HG03045 (cell line): ENCODE measurements around the gene SPAG8.

Source experiments
- ATAC-seq: cut with Tn5 transposase; IDR thresholded peaks from one replicate; pipeline ENCODE4 v1.9.1; 2021; ENCODE audit warnings: mild to moderate bottlenecking, moderate library complexity; ENCODE audit not compliant: unreplicated experiment

Gene SPAG8

DNA sequence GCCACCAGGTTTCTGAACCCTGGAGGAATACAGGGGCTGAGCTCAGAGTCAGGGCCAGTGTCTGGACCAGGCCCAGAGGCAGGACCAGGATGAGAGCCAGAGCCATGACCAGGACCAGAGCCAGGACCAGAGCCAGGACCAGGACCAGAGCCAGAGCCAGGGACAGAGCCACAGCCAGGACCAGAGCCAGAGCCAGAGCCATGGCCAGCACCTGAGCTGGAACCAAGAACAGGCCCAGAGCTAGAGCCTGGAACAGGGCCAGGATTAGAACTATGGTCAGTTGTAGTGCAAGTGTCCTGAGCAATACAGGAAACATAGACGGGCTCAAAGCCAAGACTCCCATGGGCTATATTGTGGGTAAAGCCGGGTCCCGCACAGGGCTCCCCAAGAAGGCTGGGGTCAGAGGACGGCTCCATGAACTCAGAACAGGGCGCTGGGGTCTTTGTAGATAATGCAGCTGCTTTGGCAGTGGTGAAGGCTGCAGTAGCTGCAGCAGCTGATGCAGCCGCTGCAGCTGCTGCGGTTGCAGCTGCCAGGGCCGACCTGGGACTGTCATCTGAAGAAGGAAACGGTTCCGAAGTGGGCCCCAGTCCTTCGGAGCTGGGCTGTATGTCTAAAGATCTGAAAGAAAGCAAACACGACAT is 559 bp downstream of the SPAG8 start:
- ATAC-seq = no peak

DNA sequence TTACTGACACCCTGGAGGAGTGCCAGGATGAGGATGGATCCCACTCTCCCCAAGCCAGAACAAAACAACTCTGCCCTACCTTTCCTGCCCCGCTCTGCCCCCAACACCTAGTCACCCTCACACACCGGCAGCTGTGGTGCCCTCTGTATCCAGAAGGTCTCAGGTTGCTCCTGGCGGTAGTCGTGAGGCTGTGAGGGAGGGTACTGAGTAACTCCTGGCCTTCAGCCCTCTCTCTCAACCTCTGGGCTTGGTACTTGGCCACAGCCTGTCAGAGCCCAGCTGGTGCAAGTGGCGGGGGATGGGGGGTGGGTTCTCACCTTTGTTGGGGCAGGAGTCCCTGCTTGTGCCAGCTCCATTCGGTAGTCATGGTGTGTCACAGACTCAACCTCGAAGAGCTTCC is 1.9 kb downstream of the SPAG8 start:
- no peak for ATAC-seq

DNA sequence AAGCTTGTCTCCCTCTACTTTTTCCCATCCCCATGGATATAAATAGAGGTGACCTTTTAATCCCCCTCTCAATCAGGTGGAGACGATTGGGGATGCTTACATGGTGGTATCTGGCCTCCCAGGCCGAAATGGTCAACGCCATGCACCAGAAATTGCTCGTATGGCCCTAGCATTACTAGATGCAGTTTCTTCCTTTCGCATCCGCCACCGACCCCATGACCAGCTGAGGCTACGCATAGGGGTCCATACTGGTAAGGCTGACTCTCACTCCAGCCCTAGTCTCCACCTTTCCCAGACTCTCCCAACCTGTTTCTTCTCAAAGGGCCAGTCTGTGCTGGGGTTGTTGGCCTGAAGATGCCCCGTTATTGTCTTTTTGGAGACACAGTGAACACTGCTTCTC is 3.6 kb downstream of the SPAG8 start:
- ATAC-seq = no peak

DNA sequence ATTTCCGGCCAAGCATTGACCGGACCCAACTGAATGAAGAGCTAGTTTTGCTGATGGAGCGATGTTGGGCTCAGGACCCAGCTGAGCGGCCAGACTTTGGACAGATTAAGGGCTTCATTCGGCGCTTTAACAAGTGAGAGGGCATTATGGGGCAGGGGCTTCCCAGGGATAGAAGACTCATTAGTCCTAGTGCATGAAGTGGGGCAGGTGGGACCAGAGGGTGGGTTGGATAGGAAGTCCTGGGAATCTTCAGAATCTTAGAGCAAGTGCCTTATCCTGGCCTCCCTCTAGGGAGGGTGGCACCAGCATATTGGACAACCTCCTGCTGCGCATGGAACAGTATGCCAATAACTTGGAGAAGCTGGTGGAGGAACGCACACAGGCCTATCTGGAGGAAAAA is 6.0 kb downstream of the SPAG8 start:
- ATAC-seq = no peak

DNA sequence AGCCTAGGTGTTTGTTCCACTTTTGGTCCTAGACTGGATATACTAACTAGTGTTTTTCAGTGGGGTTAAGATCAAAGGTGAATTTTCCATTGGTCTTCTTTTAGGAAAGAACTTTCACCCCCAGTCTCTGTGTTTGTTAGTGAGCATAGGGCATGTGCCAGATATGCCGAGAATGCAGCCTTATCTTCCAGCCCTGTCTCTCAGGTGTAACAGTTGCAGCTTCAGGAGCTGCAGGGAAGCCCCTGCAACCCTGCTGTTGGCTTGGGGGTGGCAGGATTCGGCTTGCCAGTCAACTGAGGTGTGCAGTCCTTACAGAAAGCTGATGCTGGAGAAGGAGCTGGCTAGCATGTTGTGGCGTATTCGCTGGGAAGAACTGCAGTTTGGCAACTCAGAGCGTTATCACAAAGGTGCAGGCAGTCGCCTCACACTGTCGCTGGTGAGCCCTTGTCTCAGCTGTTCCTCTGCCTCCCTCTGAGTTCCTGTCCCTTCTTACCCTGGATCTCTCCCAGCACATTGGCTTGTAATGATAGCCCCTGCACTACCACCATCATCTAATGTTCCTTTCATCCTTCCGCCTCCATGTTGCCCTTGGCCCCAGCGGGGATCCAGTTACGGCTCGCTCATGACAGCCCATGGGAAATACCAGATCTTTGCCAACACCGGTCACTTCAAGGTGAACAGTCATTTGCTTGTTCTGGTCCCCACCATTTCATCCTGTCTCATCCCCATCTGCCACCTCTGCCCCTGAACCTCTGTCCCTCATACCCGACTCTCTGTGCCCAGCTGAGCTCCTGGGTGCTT is 10.5 kb downstream of the SPAG8 start:
- no peak for ATAC-seq

DNA sequence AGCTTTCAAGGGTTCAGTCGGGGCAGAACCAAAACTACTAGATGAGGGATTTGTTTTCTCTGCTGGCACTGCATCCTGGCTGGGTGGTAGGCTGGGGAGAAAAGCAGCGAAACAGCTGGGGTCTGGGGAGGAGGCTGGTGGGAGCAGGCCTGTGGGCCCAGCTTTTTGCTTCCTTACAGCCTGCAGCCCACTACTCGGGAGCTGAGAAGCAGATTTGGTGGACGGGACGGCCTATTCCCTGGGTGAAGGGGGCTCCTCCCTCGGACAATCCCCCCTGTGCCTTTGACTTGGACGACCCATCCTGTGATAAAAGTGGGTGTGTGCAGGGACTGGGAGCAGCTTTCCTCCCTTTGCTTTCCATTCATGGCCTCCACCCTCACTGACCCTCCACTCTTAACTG is 11.5 kb downstream of the SPAG8 start:
- no peak for ATAC-seq

DNA sequence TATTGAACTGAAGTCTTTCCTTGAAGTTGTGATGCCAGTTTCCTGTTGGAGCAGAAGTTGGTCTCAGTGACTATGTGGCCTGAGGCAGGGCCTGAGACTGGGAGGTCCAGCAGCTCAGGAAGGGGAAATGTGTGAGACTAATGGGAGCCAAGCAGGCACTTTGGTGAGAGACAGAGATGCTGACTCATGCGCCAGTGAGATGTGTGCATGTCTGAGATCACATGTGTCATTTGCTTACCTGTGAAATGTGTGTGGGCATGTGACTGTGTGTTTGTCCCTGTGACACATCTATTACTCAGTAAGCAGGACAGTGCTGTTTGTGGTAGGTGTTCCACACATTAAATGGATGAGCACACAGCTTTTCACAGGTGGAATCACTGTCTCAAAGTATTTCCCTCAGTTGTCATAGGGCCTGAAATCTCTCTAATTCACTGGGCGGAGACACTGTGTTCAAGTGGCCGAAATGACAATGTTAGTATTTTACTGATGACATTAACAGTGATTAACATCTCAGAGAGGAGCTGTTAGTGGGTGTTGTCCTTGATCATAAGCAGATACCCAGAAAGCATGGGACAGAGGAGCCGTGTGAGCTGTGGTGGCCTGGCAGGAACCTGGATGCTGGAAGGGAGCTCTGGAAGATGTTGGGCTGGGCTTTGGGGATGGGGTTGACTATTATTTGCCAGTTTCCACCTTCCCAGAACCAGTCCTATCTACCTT is 13.2 kb downstream of the SPAG8 start:
- ATAC-seq = no peak

DNA sequence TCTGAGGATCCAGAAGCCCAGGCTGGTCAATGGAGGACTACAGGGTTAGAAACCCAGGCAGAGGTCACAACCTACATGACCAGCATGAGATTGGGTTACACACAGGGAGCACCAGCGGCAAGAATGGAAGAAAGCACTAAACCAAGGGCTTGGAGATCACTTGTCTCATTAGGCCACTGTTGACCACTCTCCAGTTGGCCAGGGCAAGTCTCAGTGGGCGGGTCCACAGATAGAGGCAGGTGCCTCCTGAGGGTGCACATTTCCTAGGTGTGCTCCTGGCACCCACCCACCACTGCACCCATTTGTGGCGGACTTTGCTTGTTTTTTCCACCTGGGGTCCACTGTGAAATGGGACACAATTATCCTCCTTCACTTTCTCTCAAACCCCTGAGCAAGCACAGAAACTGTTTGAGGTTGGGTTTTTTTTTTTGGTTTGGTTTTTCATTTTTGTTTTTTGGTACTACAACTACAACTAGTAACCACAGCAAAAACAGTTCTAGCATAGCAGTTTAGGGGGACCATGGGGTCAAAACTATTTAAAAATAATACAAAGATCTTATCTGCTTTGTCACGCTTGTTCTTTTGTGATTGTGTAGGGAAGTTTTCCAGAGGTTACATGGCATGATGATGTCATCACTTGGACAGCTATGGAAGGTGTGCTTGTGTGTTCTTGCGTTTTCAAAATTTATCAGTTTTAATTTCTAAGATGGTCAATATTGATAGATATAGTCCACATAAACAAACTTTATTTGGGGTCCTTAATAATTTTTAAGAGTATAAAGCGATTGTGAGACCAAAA is 14.6 kb downstream of the SPAG8 start:
- ATAC-seq = no peak

DNA sequence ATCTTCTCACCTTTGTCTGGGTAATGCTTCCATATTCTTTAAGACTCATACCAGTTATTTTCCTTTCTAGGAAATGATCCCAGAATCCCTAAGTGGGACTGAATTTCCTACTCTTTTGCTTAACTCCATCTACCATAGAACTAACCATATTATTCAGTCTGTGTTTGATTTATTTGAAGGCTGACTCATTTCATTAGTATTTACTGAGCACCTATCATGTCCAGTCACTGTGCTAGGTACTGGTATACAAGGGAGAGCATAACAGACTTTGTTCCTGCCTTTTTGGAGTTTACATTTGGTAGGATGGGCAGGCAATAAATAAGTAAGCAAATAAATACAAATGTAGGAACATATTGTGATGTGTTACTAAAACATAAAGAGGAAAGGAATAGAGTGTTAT is 16.4 kb downstream of the SPAG8 start:
- no peak for ATAC-seq

DNA sequence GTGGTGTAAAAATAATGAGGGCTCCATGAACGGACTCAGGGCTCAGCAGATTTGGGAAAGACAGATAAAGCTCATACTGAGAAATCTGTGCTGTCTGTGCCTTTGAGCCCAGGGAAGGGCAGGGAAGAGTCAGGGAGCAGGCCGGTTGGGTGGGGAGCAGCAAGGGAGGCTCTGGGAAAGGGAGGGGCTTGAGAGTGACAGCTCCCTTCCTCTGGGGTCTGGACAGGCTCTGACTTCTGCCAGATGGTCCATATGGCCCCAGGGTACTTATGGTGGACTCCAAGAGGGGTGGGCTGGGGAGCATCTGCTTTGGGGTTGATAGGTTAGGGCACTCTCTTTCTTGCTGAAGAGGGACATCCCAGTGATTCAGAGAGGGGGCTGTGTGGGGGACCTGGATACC is 18.6 kb downstream of the SPAG8 start:
- no peak for ATAC-seq

DNA sequence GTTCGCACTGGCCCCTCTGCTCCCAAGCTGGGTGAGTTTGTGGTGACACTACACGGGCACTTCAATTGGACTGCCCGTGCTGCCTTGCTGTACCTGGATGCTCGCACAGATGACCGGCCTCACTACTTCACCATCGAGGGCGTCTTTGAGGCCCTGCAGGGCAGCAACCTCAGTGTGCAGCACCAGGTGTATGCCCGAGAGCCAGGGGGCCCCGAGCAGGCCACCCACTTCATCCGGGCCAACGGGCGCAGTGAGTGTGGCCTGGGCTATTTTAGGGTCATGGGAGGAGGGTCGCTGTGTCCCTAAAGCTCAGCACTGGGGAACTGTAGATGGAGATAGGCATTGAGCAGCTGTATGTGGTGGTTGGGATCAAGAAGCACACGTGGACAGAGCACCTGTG is 19.2 kb downstream of the SPAG8 start:
- no peak for ATAC-seq

DNA sequence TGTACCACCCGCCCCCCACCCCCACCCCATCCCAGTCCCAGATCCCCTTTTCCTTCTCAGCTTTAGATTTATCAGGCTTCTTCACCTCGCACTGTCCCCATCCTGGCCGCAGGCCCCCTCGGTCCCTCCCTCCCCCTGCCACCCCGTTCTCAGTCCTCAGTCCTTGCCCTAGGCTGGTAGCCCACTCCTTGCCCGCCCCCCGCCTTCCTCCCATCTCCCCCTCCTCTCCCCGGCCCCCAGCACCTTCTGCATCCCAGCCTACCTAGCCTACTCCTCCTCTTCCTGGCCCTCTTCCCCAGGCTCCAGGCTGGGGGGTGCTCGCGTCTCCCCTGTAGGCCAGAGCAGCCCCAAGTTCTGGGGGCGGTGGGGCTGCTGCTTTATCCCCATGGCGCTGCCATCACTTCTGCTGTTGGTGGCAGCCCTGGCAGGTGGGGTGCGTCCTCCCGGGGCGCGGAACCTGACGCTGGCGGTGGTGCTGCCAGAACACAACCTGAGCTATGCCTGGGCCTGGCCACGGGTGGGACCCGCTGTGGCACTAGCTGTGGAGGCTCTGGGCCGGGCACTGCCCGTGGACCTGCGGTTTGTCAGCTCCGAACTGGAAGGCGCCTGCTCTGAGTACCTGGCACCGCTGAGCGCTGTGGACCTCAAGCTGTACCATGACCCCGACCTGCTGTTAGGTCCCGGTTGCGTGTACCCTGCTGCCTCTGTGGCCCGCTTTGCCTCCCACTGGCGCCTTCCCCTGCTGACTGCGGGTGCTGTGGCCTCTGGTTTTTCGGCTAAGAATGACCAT is 19.8 kb downstream of the SPAG8 start:
- ATAC-seq = no peak

DNA sequence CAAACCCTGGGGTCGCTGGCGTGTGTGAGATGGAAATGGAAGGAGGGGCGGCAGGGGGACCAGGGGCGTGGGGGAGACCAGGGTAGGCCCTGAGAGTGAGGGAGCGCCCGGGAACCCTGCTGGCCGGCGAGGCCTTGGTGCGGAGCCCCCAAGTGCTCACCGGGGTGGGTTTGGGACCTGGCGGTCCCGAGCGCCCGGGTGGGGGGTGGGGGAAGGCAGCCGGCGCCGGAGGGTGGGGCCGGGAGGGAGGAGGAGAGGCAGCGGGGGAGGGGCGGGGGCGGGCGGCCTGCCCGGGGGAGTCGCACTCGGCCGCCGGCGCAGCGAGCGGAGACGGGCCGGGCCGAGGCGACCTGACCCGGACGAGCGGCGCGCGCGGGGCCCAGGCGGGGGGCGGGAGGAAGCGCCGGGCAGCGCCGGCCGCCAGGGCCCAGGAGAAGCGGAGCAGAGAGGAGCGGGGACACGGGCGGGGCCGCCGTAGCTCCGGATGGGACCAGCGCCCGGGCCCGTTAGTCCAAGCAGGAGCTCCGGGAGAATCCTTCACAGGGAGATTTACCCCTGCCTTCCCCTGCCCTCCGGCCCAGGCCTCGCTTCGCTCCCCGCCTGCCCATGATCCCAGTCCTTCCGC is 20.7 kb downstream of the SPAG8 start, which contains the start of gene NPR2:
TSS of gene NPR2 (plus strand) at position 295 of the 625 bp plus-strand sequence. CDS start 818 bp downstream, outside the sequence.
- ATAC-seq = no peak

DNA sequence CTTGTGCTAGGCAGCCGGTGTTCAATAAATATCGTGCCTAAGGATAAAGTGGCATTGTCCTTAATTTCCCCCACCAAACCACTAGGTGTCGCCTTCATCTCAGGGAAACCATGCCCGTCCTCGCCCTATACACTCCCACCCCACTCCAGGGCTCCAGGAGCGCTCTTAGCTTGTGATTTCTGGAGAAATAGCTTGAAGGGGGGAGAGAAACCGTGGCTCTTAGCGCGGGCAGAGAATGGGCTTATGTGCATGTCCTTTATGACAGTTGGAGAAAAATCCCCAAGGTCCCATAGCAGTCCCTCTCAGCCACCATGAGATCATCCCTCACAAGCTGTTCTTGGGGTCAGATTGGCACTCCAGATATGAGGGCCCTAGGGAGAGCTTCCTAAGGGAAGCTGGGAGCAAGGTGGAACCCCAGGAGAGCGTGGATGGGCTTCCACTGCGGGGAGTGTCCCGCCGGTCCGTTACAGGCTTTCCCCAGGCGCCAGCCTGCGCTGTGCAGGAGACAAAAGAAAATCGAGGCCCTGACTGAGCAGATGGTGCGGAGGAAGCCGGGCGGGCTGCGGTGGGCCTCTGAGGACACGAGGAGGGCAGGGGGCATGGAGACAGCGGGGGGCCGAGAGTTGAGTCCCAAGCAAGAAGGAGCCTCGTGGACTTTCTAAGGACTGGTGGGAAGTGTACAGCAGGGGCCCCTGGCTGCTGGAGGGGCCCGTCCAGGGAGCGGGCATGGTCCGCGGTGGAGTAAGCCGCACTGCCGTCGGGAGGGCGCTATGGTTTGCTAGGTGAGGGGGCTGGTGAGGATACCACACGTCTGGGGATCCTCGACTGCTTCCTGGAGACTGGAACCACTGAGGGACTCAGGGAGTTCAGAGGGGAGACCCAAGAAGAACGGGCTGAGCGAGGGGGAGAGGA is 21.4 kb downstream of the SPAG8 start:
- no peak for ATAC-seq

DNA sequence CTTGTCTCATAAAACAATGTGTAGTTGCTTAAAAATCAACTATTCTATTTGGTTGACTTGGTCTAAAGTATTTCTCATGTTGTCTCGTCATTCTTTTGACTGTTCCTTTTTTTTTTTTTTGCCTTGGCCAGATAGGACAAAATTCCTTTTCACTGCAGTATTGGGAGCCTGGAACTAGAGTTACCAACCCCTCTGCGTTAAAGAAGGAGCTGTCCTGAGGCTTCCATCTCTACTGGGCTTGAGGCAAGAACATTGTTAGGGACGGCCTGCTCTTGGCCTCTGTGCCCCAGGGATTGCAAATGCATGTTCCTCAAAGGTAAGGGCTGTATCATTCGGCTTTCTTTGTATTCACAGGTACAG is 22.1 kb downstream of the SPAG8 start:
- ATAC-seq = no peak

DNA sequence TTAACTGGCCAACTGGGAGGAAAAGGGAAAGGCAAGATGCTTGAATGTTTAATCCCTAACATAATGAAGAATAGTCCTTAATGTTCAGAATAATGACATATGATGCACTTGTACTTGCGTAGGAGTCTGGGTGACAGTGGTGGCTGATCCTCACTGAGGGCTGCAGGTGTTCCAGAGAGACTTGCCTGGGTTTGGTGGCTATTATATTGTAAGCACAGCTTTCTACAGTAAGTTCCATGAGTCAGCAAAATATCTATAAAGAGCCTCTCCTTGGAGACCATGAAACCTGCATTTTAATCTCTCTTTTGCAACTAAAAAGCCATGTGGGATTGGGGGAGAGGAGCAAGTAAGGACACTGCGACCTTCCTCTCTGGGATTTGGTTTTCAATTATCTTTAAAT is 22.5 kb downstream of the SPAG8 start:
- ATAC-seq = no peak

DNA sequence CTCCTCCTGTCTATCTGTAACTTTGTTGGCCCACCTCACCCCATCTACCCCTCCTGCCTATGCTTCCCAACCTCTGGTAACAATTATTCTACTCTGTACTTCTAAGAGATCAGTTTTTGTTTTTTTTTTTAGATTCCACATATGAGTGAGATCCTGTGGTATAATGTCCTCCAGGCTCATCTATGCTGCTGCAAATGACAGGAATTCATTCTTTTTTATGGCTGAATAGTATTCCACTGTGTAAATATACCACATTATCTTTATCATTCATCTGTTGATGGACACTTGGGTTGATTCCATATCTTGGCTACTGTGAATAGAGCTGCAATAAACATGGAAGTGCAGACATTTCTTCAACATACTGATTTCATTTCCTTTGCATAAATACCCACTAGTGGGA is 28.6 kb downstream of the SPAG8 start:
- no peak for ATAC-seq

DNA sequence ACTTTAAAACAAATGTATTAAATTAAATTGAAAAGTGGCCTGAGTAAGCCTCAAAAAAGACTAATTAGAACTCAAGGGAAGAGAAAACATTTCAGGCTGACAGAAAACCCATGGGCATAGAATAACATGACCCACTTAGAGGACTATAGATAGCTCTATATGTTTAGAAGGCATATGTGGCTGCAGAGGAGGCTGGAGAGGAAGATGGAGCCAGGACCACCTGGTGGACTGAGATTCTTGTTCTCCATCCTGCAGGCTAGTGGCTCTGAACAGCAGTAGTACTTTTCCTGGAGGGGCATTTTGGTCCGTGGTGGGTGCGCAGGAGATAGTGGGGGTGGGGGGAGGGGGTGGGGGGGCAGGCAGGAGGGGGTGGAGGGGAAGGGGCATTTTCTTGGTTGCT is 31.0 kb downstream of the SPAG8 start:
- no peak for ATAC-seq

DNA sequence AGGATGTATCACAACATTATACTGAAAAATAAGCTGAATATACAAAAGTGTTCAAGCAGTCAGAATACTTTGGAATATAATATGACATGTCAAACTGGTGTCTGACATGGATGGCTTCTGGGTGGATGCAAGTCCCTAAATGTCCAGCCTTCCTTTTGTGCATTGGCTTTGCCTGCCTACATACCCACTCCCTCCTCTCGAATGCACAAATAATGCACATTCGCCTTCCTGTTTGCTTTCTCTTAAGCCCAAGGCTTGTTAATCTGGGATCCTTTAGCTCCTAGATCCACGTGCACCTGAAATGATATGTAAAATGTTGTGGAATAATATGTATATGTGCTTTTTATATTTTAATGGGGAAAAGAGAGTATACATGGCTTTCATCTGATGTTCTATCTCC is 33.6 kb downstream of the SPAG8 start:
- ATAC-seq = no peak
